MCF 10A (cell line): ENCODE measurements around the gene CKAP5. TPM values are rescaled to one million over a fixed set of nuclear protein-coding genes. Genes with fewer than 3 reads are reported as not detected.

Experiments
- BruUV-seq: library from RNA; stranded (reverse); fragments of 400-500 nt; replicated peaks from 2 replicates; lab custom pipeline; 2021; lab: Mats Ljungman, UMichigan
- CTCF ChIA-PET: fragments of 300-600 bp; sonication (Branson Sonifier 250); formaldehyde crosslinking; extraction: SDS; loops from one replicate; lab custom pipeline; 2021; ENCODE audit warnings: antibody characterized with exemption, inconsistent platforms; lab: Yijun Ruan, JAX
- POLR2A ChIA-PET: fragments of 300-600, 350-650 bp; sonication (Branson Sonifier 250); formaldehyde crosslinking; extraction: SDS; loops from one replicate; lab custom pipeline; 2020; ENCODE audit warnings: antibody characterized with exemption, inconsistent platforms; lab: Yijun Ruan, JAX
- DNase-seq: peaks from one replicate; pipeline ENCODE4 v3.0.0-alpha.2; 2018; ENCODE audit not compliant: unreplicated experiment
- H3K27ac Mint-ChIP-seq: one replicate; pipeline ENCODE4 v1.8.0; 2022; ENCODE audit warnings: mild to moderate bottlenecking, low read depth, mixed read lengths; ENCODE audit not compliant: unreplicated experiment
- H3K27me3 Mint-ChIP-seq: one replicate; pipeline ENCODE4 v1.8.0; 2022; ENCODE audit warnings: mixed read lengths; ENCODE audit not compliant: insufficient read depth, unreplicated experiment
- H3K36me3 Mint-ChIP-seq: one replicate; pipeline ENCODE4 v1.8.0; 2022; ENCODE audit warnings: mild to moderate bottlenecking, moderate library complexity, mixed read lengths; ENCODE audit not compliant: insufficient read depth, unreplicated experiment
- H3K4me1 Mint-ChIP-seq: one replicate; pipeline ENCODE4 v1.8.0; 2022; ENCODE audit warnings: mixed read lengths; ENCODE audit not compliant: insufficient read depth, unreplicated experiment
- H3K4me3 Mint-ChIP-seq: one replicate; pipeline ENCODE4 v1.8.0; 2022; ENCODE audit warnings: mild to moderate bottlenecking, moderate library complexity, mixed read lengths; ENCODE audit not compliant: unreplicated experiment
- H3K9me3 Mint-ChIP-seq: one replicate; pipeline ENCODE4 v1.8.0; 2022; ENCODE audit warnings: mixed read lengths; ENCODE audit not compliant: unreplicated experiment
- intact Hi-C: fragments of 100-400 bp; cut with micrococcal nuclease; formaldehyde crosslinking; loops from 2 replicates; pipeline ENCODE4 v1.14.1; 2022
- total RNA-seq: library from RNA; stranded (reverse); gene quantifications from 2 replicates; pipeline ENCODE4 v1.2.3, GENCODE V29; 2022
- TF ChIP-seq, protein P1 (sequence below): fragments of 200-600 bp; IDR thresholded peaks from one replicate; pipeline ENCODE4 v1.8.0; 2022; ENCODE audit warnings: antibody characterized with exemption, mild to moderate bottlenecking; ENCODE audit not compliant: unreplicated experiment

CKAP5 gene
- total RNA-seq, 1 experiment from 2014 or later = 193 TPM

DNA sequence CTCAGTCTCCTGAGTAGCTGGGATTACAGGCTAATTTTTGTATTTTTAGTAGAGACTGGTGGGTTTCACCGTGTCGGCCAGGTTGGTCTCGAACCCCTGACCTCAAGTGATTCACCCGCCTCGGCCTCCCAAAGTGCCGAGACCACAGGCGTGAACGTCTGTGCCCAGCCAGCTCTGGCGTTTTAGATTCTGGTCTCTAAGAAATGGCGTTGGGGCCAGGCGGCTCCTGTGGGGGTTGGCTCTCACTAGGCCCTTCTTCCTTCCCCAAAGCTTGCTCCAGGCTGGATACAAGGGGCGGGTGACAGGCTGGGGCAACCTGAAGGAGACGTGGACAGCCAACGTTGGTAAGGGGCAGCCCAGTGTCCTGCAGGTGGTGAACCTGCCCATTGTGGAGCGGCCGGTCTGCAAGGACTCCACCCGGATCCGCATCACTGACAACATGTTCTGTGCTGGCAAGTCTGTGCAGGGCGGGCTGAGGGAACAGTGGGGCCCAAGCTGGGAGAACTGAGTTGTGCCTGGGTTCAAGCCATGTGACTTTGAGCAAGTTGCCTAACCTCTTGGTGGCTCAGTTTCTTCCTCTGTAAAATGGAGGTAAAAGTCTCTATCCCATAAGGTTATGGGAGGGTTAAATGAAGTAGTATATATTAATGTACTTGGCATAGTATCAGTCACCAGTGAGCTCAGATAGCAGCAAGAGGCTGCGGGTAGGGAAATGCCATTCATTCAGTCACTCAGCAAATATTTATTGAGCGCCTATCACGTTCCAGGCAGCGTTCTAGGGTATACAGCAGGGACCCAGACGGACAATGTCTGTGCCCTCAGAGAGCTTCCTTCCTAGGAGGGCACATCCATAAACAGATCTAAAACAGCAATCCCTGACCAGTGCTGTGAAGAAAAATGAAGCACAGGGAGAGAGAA, 116.7 kb downstream of the CKAP5 start:
- Mint-ChIP-seq H3K9me3 (no peaks in the 10 kb centered on the region), H3K27me3 (no peaks in the 10 kb centered on the region), H3K36me3 (peaks cover 5% of the 10 kb centered on the region), H3K4me1 (no peaks in the 10 kb centered on the region), H3K27ac (no peak overlapping the region), H3K4me3 (no peak overlapping the region)
- TF ChIP-seq, protein P1, sequence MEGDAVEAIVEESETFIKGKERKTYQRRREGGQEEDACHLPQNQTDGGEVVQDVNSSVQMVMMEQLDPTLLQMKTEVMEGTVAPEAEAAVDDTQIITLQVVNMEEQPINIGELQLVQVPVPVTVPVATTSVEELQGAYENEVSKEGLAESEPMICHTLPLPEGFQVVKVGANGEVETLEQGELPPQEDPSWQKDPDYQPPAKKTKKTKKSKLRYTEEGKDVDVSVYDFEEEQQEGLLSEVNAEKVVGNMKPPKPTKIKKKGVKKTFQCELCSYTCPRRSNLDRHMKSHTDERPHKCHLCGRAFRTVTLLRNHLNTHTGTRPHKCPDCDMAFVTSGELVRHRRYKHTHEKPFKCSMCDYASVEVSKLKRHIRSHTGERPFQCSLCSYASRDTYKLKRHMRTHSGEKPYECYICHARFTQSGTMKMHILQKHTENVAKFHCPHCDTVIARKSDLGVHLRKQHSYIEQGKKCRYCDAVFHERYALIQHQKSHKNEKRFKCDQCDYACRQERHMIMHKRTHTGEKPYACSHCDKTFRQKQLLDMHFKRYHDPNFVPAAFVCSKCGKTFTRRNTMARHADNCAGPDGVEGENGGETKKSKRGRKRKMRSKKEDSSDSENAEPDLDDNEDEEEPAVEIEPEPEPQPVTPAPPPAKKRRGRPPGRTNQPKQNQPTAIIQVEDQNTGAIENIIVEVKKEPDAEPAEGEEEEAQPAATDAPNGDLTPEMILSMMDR = no peak
- no peak for DNase-seq
- POLR2A ChIA-PET = interaction anchor here (1.0 kb wide), 1 partner anchor 9 kb away, joined by 3 read pairs; no protein-coding TSS in a partner anchor
- BruUV-seq = no TSS peak
- CTCF ChIA-PET = interaction anchor here (0.5 kb wide), 1 partner anchor 12 kb away, joined by 3 read pairs; no protein-coding TSS in a partner anchor
- intact Hi-C loops = no loop called here

- POLR2A ChIA-PET = interaction anchor here (1.0 kb wide), 1 partner anchor 10 kb away, joined by 3 read pairs; no protein-coding TSS in a partner anchor
- no TSS peak for BruUV-seq
Observed at GRCh38 chr11:46728659-46729040, 117.4 kb downstream of the CKAP5 start.

DNA sequence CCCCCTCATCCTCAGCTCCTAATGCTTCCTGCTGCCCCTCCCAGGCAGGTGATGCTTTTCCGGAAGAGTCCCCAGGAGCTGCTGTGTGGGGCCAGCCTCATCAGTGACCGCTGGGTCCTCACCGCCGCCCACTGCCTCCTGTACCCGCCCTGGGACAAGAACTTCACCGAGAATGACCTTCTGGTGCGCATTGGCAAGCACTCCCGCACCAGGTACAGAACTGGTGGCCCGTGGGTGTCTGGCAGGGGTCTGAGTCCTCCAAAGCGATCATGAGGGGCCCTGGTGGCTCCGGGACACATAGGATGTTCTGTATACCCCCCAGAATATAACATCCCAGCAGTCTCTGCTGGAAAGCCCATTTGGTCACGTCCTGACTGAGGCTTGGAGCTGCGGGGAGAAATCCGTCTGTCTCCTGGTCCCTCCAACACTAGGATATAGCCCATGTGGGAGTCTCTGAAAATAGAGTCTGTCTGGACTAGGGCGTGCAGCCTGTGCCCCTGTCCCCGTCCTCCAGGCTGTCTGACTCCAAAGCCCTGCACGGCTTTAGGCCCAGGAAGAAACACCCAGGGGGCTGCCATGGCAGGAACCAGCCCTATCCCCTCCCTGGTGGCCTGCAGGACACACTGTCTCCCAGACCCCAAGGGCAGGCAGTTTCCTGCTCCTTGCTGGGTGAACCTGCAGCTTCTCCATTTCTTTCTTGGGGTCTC, 118.0 kb downstream of the CKAP5 start:
- H3K4me3 Mint-ChIP-seq = no peak overlapping the region
- BruUV-seq = no TSS peak
- peaks cover 5% of the 10 kb centered on the region for H3K36me3 Mint-ChIP-seq
- H3K4me1 Mint-ChIP-seq = no peaks in the 10 kb centered on the region
- CTCF ChIA-PET = interaction anchor here (0.6 kb wide), 1 partner anchor 627 kb away, joined by 3 read pairs; no protein-coding TSS in a partner anchor
- TF ChIP-seq, protein P1 = no peak
- H3K9me3 Mint-ChIP-seq = no peaks in the 10 kb centered on the region
- H3K27ac Mint-ChIP-seq = no peak overlapping the region
- no peak for DNase-seq
- H3K27me3 Mint-ChIP-seq = no peaks in the 10 kb centered on the region
- intact Hi-C loops = no loop called here
- POLR2A ChIA-PET = interaction anchor here (1.0 kb wide), 1 partner anchor 10 kb away, joined by 3 read pairs; no protein-coding TSS in a partner anchor

More at GRCh38 chr11:46728659-46729040, 117.4 kb downstream of the CKAP5 start:
- no peak overlapping the region for H3K27ac Mint-ChIP-seq
- intact Hi-C loops = no loop called here
- no peaks in the 10 kb centered on the region for H3K9me3 Mint-ChIP-seq
- H3K4me3 Mint-ChIP-seq = no peak overlapping the region
- H3K27me3 Mint-ChIP-seq = no peaks in the 10 kb centered on the region
- no peaks in the 10 kb centered on the region for H3K4me1 Mint-ChIP-seq
- CTCF ChIA-PET = interaction anchor here (0.6 kb wide), 1 partner anchor 626 kb away, joined by 3 read pairs; no protein-coding TSS in a partner anchor
- DNase-seq = no peak
- TF ChIP-seq, protein P1 = no peak
- H3K36me3 Mint-ChIP-seq = peaks cover 5% of the 10 kb centered on the region
